Neural crest cell (in vitro differentiated cells): ENCODE data around the gene GCNT2. TPM values are rescaled to one million over a fixed set of nuclear protein-coding genes. Genes with fewer than 3 reads are reported as not detected.

ENCODE experiments used
- DNase-seq: peaks from one replicate; pipeline ENCODE4 v3.0.0; 2021; ENCODE audit warnings: low read depth, mixed read lengths, low spot score
- H3K27ac Mint-ChIP-seq: one replicate; pipeline ENCODE4 v1.8.0; 2021; ENCODE audit warnings: mild to moderate bottlenecking, mixed read lengths; ENCODE audit not compliant: unreplicated experiment
- H3K27me3 Mint-ChIP-seq: 2 replicates; pipeline ENCODE4 v1.8.0; 2021; ENCODE audit warnings: low read depth, mild to moderate bottlenecking, mixed read lengths
- H3K36me3 Mint-ChIP-seq: 2 replicates; pipeline ENCODE4 v1.8.0; 2021; ENCODE audit warnings: low read depth, mild to moderate bottlenecking, mixed read lengths
- H3K4me1 Mint-ChIP-seq: 2 replicates; pipeline ENCODE4 v1.8.0; 2021; ENCODE audit warnings: mixed read lengths
- H3K4me3 Mint-ChIP-seq: one replicate; pipeline ENCODE4 v1.8.0; 2021; ENCODE audit warnings: mild to moderate bottlenecking, mixed read lengths
- H3K9me3 Mint-ChIP-seq: 2 replicates; pipeline ENCODE4 v1.8.0; 2021; ENCODE audit warnings: mixed read lengths
- CTCF ChIP-seq: fragments of 200-600 bp; sonication (generic); conservative IDR thresholded peaks from 2 replicates; pipeline ENCODE4 v1.5.0; 2021; ENCODE audit warnings: antibody characterized with exemption, mild to moderate bottlenecking
- total RNA-seq: library from RNA; stranded (reverse); gene quantifications from 2 replicates; pipeline ENCODE4 v1.2.1, GENCODE V29; 2021

The GCNT2 gene
- total RNA-seq, 1 donor from 2014 or later = 6.4 TPM

- no peak for DNase-seq
Observed at GRCh38 chr6:10621847-10622246, 100.7 kb downstream of the GCNT2 start.

GRCh38 chr6:10624836-10625235 is 103.7 kb downstream of the GCNT2 start:
- Mint-ChIP-seq H3K4me3 (no peak overlapping the region), H3K27ac (no peak overlapping the region), H3K4me1 (peaks cover 9% of the 10 kb centered on the region), H3K9me3 (no peaks in the 10 kb centered on the region), H3K27me3 (no peaks in the 10 kb centered on the region), H3K36me3 (peaks cover 19% of the 10 kb centered on the region)
- DNase-seq = no peak
- no peak for TF ChIP-seq CTCF

More at GRCh38 chr6:10621847-10622246, 100.7 kb downstream of the GCNT2 start:
- no peaks in the 10 kb centered on the region for H3K27me3 Mint-ChIP-seq
- no peak overlapping the region for H3K27ac Mint-ChIP-seq
- no peak for TF ChIP-seq CTCF
- no peak overlapping the region for H3K4me3 Mint-ChIP-seq
- H3K9me3 Mint-ChIP-seq = no peaks in the 10 kb centered on the region
- H3K36me3 Mint-ChIP-seq = peaks cover 19% of the 10 kb centered on the region
- peaks cover 9% of the 10 kb centered on the region for H3K4me1 Mint-ChIP-seq

GRCh38 chr6:10626154-10626741 is 105.1 kb downstream of the GCNT2 start:
- Mint-ChIP-seq H3K4me3 (no peak overlapping the region), H3K36me3 (peaks cover 18% of the 10 kb centered on the region), H3K27ac (no peak overlapping the region), H3K27me3 (no peaks in the 10 kb centered on the region), H3K9me3 (no peaks in the 10 kb centered on the region), H3K4me1 (peaks cover 9% of the 10 kb centered on the region)
- DNase-seq = no peak
- no peak for TF ChIP-seq CTCF

GRCh38 chr6:10627800-10628199 is 106.6 kb downstream of the GCNT2 start:
- H3K27me3 Mint-ChIP-seq = no peaks in the 10 kb centered on the region
- H3K36me3 Mint-ChIP-seq = peaks cover 15% of the 10 kb centered on the region
- no peak overlapping the region for H3K27ac Mint-ChIP-seq
- H3K9me3 Mint-ChIP-seq = no peaks in the 10 kb centered on the region
- DNase-seq = no peak
- no peak overlapping the region for H3K4me3 Mint-ChIP-seq
- peaks cover 9% of the 10 kb centered on the region for H3K4me1 Mint-ChIP-seq
- no peak for TF ChIP-seq CTCF

- Mint-ChIP-seq H3K27ac (no peak overlapping the region), H3K9me3 (no peaks in the 10 kb centered on the region), H3K36me3 (peaks cover 4% of the 10 kb centered on the region), H3K4me1 (peaks cover 9% of the 10 kb centered on the region), H3K27me3 (no peaks in the 10 kb centered on the region), H3K4me3 (no peak overlapping the region)
- no peak for DNase-seq
- TF ChIP-seq CTCF = no peak
Observed at GRCh38 chr6:10630178-10630577, 109.0 kb downstream of the GCNT2 start.
